PC-9 (cell line): ENCODE measurements around the gene OSGIN1. TPM values are rescaled to one million over a fixed set of nuclear protein-coding genes. Genes with fewer than 3 reads are reported as not detected.

Source experiments
- BruUV-seq: library from RNA; stranded (reverse); fragments of 400-500 nt; replicated peaks from 2 replicates; lab custom pipeline; 2021; lab: Mats Ljungman, UMichigan
- CTCF ChIA-PET: fragments of 300-600 bp; sonication (Branson Sonifier 250); formaldehyde crosslinking; loops from one replicate; lab custom pipeline; 2022; ENCODE audit warnings: antibody characterized with exemption; lab: Charles Lee
- POLR2A ChIA-PET: fragments of 300-600 bp; sonication (Branson Sonifier 250); formaldehyde crosslinking; loops from one replicate; lab custom pipeline; 2022; ENCODE audit warnings: antibody characterized with exemption; ENCODE audit not compliant: unreplicated experiment; lab: Charles Lee
- DNase-seq, 2 experiments: peaks; one replicate each; pipeline versions ENCODE4 v3.0.0 to v3.0.0-alpha.2; 2015 to 2022; ENCODE audit warnings: mixed read lengths in 1 of 2
- H2AFZ ChIP-seq: fragments of 200-600 bp; sonication (generic); 2 replicates; pipeline ENCODE4 v1.8.1; 2017; ENCODE audit warnings: antibody characterized with exemption
- H3F3A ChIP-seq: fragments of 200-600 bp; sonication (generic); 2 replicates; pipeline ENCODE4 v1.8.1; 2017; ENCODE audit warnings: antibody characterized with exemption, mild to moderate bottlenecking, low read depth; ENCODE audit not compliant: insufficient read depth
- H3K27ac ChIP-seq: fragments of 200-600 bp; sonication (generic); 2 replicates; pipeline ENCODE4 v1.6.1; 2016; ENCODE audit warnings: mixed run types
- H3K27me3 ChIP-seq: fragments of 200-600 bp; sonication (generic); 2 replicates; pipeline ENCODE4 v1.6.1; 2016; ENCODE audit warnings: low read depth, mixed run types; ENCODE audit not compliant: insufficient read depth
- H3K36me3 ChIP-seq: fragments of 200-600 bp; sonication (generic); 2 replicates; pipeline ENCODE4 v1.6.1; 2016; ENCODE audit warnings: low read depth, mixed run types
- H3K4me1 ChIP-seq: fragments of 200-600 bp; sonication (generic); replicated peaks from 2 replicates; pipeline ENCODE4 v1.6.1; 2016; ENCODE audit warnings: mixed run types; ENCODE audit not compliant: insufficient read depth
- H3K4me2 ChIP-seq: fragments of 200-600 bp; sonication (generic); 2 replicates; pipeline ENCODE4 v1.6.1; 2017; ENCODE audit warnings: mixed run types
- H3K4me3 ChIP-seq: fragments of 200-600 bp; sonication (generic); 2 replicates; pipeline ENCODE4 v1.6.1; 2016; ENCODE audit warnings: mixed run types
- H3K79me2 ChIP-seq: fragments of 200-600 bp; sonication (generic); 2 replicates; pipeline ENCODE4 v1.6.1; 2017; ENCODE audit warnings: low read depth, mixed run types
- H3K9me2 ChIP-seq: fragments of 200-600 bp; sonication (generic); 2 replicates; pipeline ENCODE4 v1.8.1; 2017; ENCODE audit warnings: mild to moderate bottlenecking; ENCODE audit not compliant: insufficient read depth
- H3K9me3 ChIP-seq: fragments of 200-600 bp; sonication (generic); 2 replicates; pipeline ENCODE4 v1.8.1; 2016; ENCODE audit warnings: low read depth; ENCODE audit not compliant: insufficient read depth
- H4K20me1 ChIP-seq: fragments of 200-600 bp; sonication (generic); 2 replicates; pipeline ENCODE4 v1.8.1; 2017; ENCODE audit not compliant: insufficient read depth
- CTCF ChIP-seq: fragments of 200-600 bp; sonication (generic); conservative IDR thresholded peaks from 2 replicates; pipeline ENCODE4 v1.6.1; 2017; ENCODE audit warnings: mixed run types, antibody characterized with exemption, mild to moderate bottlenecking, moderate library complexity
- EZH2 ChIP-seq: fragments of 200-600 bp; sonication (generic); IDR thresholded peaks from 2 replicates; pipeline ENCODE4 v1.8.0; 2017; ENCODE audit warnings: antibody characterized with exemption, low read depth
- intact Hi-C: fragments of 100-400 bp; cut with micrococcal nuclease; formaldehyde crosslinking; loops from one replicate; pipeline ENCODE4 v1.10.0; 2022; ENCODE audit not compliant: unreplicated experiment
- total RNA-seq: library from RNA; stranded (reverse); gene quantifications from 2 replicates; pipeline ENCODE4 v1.2.3, GENCODE V29; 2021

Gene OSGIN1
- total RNA-seq, 1 experiment from 2014 or later, result 44.8 TPM

GRCh38 chr16:83967091-83967490, 14.1 kb downstream of the OSGIN1 start:
- no peak for DNase-seq
- no peak overlapping the region for H3K4me3 ChIP-seq
- no peaks in the 10 kb centered on the region for H3K27me3 ChIP-seq
- no peak overlapping the region for H2AFZ ChIP-seq
- no peaks in the 10 kb centered on the region for H3K9me2 ChIP-seq
- no peaks in the 10 kb centered on the region for H3K4me1 ChIP-seq
- no peaks in the 10 kb centered on the region for H3K36me3 ChIP-seq
- ChIA-PET CTCF (no interaction called here), POLR2A (no interaction called here)
- BruUV-seq, result no TSS peak
- no peak overlapping the region for H3K27ac ChIP-seq
- no peaks in the 10 kb centered on the region for H4K20me1 ChIP-seq
- H3F3A ChIP-seq, result no peaks in the 10 kb centered on the region
- no peaks in the 10 kb centered on the region for H3K9me3 ChIP-seq
- H3K4me2 ChIP-seq, result no peak overlapping the region
- TF ChIP-seq CTCF, result no peak
- TF ChIP-seq EZH2, result no peak
- intact Hi-C loops, result no loop called here
- H3K79me2 ChIP-seq, result no peaks in the 10 kb centered on the region

GRCh38 chr16:83967838-83968305, 14.8 kb downstream of the OSGIN1 start, which contains the start of gene NECAB2:
Gene NECAB2, plus strand, starts transcription at chr16:83968244. Its CDS starts 405 bp downstream, at chr16:83968649.
- intact Hi-C loops, result no loop called here
- H2AFZ ChIP-seq, result no peak within 1 kb of the TSS
- TF ChIP-seq EZH2 (no peak), CTCF (no peak)

GRCh38 chr16:83968306-83968851, 15.3 kb downstream of the OSGIN1 start:
- no peaks in the 10 kb centered on the region for H4K20me1 ChIP-seq
- H3K9me2 ChIP-seq, result no peaks in the 10 kb centered on the region
- H3K36me3 ChIP-seq, result no peaks in the 10 kb centered on the region
- no TSS peak for BruUV-seq
- no peak for DNase-seq
- H3F3A ChIP-seq, result no peaks in the 10 kb centered on the region
- ChIA-PET POLR2A (no interaction called here), CTCF (no interaction called here)
- H3K9me3 ChIP-seq, result no peaks in the 10 kb centered on the region
- intact Hi-C loops, result no loop called here
- no peak overlapping the region for H3K4me3 ChIP-seq
- H3K4me2 ChIP-seq, result no peak overlapping the region
- H3K27me3 ChIP-seq, result no peaks in the 10 kb centered on the region
- H3K27ac ChIP-seq, result no peak overlapping the region
- TF ChIP-seq CTCF, result no peak
- TF ChIP-seq EZH2, result no peak
- no peaks in the 10 kb centered on the region for H3K4me1 ChIP-seq
- no peaks in the 10 kb centered on the region for H3K79me2 ChIP-seq
- H2AFZ ChIP-seq, result no peak overlapping the region

More at GRCh38 chr16:83967838-83968305, 14.8 kb downstream of the OSGIN1 start, which contains the start of gene NECAB2:
- no TSS peak for BruUV-seq
- Histone ChIP-seq H3F3A (no peaks in the 10 kb centered on the region), H3K4me2 (no peak within 1 kb of the TSS), H3K9me2 (no peaks in the 10 kb centered on the region), H3K36me3 (no peaks in the 10 kb centered on the region), H3K4me1 (no peaks in the 10 kb centered on the region), H3K27me3 (no peaks in the 10 kb centered on the region), H3K79me2 (no peaks in the 10 kb centered on the region), H3K9me3 (no peaks in the 10 kb centered on the region), H3K27ac (no peak within 1 kb of the TSS), H4K20me1 (no peaks in the 10 kb centered on the region), H3K4me3 (no peak within 1 kb of the TSS)
- ChIA-PET POLR2A (no interaction called here), CTCF (no interaction called here)
- no peak for DNase-seq
